Choroid plexus epithelial cell (primary cell): Measurements from ENCODE around the gene AFAP1.

Experiments
- DNase-seq: peaks from one replicate; pipeline ENCODE4 v3.0.0-alpha.2; 2010; ENCODE audit warnings: low read depth
- H3K4me3 ChIP-seq: 2 replicates; pipeline ENCODE4 v1.5.1; 2011; ENCODE audit warnings: low read depth, mild to moderate bottlenecking, control low read depth, low read length, moderate library complexity
- TF ChIP-seq, protein P1 (sequence below): conservative IDR thresholded peaks from 2 replicates; pipeline ENCODE4 v1.5.1; 2011; ENCODE audit warnings: low read depth, mild to moderate bottlenecking, control low read depth, inconsistent platforms, low read length, moderate library complexity

The AFAP1 gene

DNA sequence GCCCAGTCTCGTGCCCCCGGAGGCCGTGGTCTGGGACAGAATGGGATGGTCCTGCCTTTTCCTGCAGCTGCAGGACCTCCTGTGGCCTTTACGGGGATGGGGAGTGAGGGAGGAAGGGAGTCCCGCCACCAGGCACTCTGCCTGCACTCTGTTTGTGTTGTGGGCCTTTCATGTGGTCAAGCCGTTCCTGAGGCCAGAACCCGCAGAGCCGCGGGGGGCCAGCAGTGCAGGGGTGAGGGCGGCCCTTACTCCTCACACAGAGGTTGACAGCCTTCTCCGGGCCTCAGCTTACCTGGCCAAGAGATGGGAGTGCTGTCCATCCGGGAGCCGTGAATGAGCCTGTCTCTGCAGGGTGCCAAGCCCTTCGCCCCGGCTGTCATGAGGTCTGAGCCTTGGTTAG, 230.7 kb downstream of the AFAP1 start:
- peak; percentile 52 for DNase-seq
- no peak overlapping the region for H3K4me3 ChIP-seq
- TF ChIP-seq, protein P1, sequence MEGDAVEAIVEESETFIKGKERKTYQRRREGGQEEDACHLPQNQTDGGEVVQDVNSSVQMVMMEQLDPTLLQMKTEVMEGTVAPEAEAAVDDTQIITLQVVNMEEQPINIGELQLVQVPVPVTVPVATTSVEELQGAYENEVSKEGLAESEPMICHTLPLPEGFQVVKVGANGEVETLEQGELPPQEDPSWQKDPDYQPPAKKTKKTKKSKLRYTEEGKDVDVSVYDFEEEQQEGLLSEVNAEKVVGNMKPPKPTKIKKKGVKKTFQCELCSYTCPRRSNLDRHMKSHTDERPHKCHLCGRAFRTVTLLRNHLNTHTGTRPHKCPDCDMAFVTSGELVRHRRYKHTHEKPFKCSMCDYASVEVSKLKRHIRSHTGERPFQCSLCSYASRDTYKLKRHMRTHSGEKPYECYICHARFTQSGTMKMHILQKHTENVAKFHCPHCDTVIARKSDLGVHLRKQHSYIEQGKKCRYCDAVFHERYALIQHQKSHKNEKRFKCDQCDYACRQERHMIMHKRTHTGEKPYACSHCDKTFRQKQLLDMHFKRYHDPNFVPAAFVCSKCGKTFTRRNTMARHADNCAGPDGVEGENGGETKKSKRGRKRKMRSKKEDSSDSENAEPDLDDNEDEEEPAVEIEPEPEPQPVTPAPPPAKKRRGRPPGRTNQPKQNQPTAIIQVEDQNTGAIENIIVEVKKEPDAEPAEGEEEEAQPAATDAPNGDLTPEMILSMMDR, result no peak
